ENCODE measurements around the gene SH3D21. TPM values are rescaled to one million over a fixed set of nuclear protein-coding genes. Genes with fewer than 3 reads are reported as not detected.

Gene SH3D21
- total and polyA plus RNA-seq, 10 donors, result 1.7 to 9.4 (median 4.0) TPM

- intact Hi-C loops (cut with DNase I; ENCODE audit: low total_unique reads), result loop anchor here (10.0 kb wide), 1 partner anchor 72 kb away; no protein-coding TSS in a partner anchor
- peak; percentile 89 for DNase-seq
- H3K27ac ChIP-seq, result peak overlapping the region in 7 of 8 donors; percentile 46 to 67 (median 54)
- peaks cover 3 to 90% (median 61%) of the 10 kb centered on the region in 6 donors for H3K36me3 ChIP-seq
- peaks cover 29 to 76% (median 59%) of the 10 kb centered on the region in 6 donors for H3K4me1 ChIP-seq
- H3K27me3 ChIP-seq (replicated peaks in 1 of 7), result no peaks in the 10 kb centered on the region
- 56 to 81% (median 69%) methylated on average over 7 to 10 of the region's 10 CpGs for WGBS, 5 donors
- TF ChIP-seq POLR2AphosphoS5 (IDR thresholded peaks at IDR 0.05), result peak in 2 of 3 donors; percentile 41 to 55
- peak; percentile 45 to 86 (median 79) for TF ChIP-seq CTCF (IDR thresholded peaks at IDR 0.05 in 8 of 11, conservative IDR thresholded peaks at IDR 0.05 in 3 of 11)
- no peak for TF ChIP-seq POLR2A (IDR thresholded peaks at IDR 0.05)
- no peaks in the 10 kb centered on the region for H3K9me3 ChIP-seq
- peak overlapping the region in 1 of 8 donors; percentile 5 for H3K4me3 ChIP-seq
Observed at GRCh38 chr1:36342426-36343185, 36.4 kb downstream of the SH3D21 start.

GRCh38 chr1:36343651-36344394 lies 37.7 kb downstream of the SH3D21 start:
- Histone ChIP-seq H3K27ac (peak overlapping the region in 6 of 8 donors; percentile 33 to 67 (median 55)), H3K27me3 (replicated peaks in 1 of 7) (no peaks in the 10 kb centered on the region), H3K4me3 (no peak overlapping the region), H3K36me3 (peaks cover 3 to 100% (median 72%) of the 10 kb centered on the region in 6 donors), H3K4me1 (peaks cover 25 to 74% (median 51%) of the 10 kb centered on the region in 6 donors), H3K9me3 (no peaks in the 10 kb centered on the region)
- no peak for TF ChIP-seq POLR2A (IDR thresholded peaks at IDR 0.05)
- TF ChIP-seq POLR2AphosphoS5 (IDR thresholded peaks at IDR 0.05), result peak; percentile 49 to 81 (median 67)
- TF ChIP-seq CTCF (IDR thresholded peaks at IDR 0.05 in 8 of 11, conservative IDR thresholded peaks at IDR 0.05 in 3 of 11), result no peak
- intact Hi-C loops (cut with DNase I; ENCODE audit: low total_unique reads), result loop anchor here (10.0 kb wide), 1 partner anchor 71 kb away; no protein-coding TSS in a partner anchor
- peak; percentile 74 for DNase-seq
- WGBS, 5 donors, result 65 to 86% (median 77%) methylated on average over 10 to 24 of the region's 24 CpGs

- Histone ChIP-seq H3K4me1 (peaks cover 26 to 74% (median 51%) of the 10 kb centered on the region in 6 donors), H3K9me3 (no peaks in the 10 kb centered on the region), H3K4me3 (no peak overlapping the region)
Observed at GRCh38 chr1:36344395-36344680, 38.2 kb downstream of the SH3D21 start.

More at GRCh38 chr1:36344395-36344680, 38.2 kb downstream of the SH3D21 start:
- WGBS, 5 donors, result 83 to 95% (median 90%) methylated on average over 8 of the region's 8 CpGs
- Histone ChIP-seq H3K27me3 (replicated peaks in 1 of 7) (no peaks in the 10 kb centered on the region), H3K27ac (peak overlapping the region in 3 of 8 donors; percentile 54 to 67 (median 62)), H3K36me3 (peaks cover 3 to 100% (median 72%) of the 10 kb centered on the region in 6 donors)
- intact Hi-C loops (cut with DNase I; ENCODE audit: low total_unique reads), result loop anchor here (10.0 kb wide), 1 partner anchor 70 kb away; no protein-coding TSS in a partner anchor
- peak; percentile 71 for DNase-seq
- TF ChIP-seq POLR2A (IDR thresholded peaks at IDR 0.05) (no peak), CTCF (IDR thresholded peaks at IDR 0.05 in 8 of 11, conservative IDR thresholded peaks at IDR 0.05 in 3 of 11) (no peak), POLR2AphosphoS5 (IDR thresholded peaks at IDR 0.05) (no peak)

Data from spleen (tissue), 11 donors.